HG02678 (cell line): ENCODE measurements around the gene INKA1.

Source experiments
- ATAC-seq: cut with Tn5 transposase; IDR thresholded peaks from one replicate; pipeline ENCODE4 v1.9.1; 2021; ENCODE audit warnings: mild to moderate bottlenecking, moderate library complexity; ENCODE audit not compliant: unreplicated experiment

INKA1 gene

DNA sequence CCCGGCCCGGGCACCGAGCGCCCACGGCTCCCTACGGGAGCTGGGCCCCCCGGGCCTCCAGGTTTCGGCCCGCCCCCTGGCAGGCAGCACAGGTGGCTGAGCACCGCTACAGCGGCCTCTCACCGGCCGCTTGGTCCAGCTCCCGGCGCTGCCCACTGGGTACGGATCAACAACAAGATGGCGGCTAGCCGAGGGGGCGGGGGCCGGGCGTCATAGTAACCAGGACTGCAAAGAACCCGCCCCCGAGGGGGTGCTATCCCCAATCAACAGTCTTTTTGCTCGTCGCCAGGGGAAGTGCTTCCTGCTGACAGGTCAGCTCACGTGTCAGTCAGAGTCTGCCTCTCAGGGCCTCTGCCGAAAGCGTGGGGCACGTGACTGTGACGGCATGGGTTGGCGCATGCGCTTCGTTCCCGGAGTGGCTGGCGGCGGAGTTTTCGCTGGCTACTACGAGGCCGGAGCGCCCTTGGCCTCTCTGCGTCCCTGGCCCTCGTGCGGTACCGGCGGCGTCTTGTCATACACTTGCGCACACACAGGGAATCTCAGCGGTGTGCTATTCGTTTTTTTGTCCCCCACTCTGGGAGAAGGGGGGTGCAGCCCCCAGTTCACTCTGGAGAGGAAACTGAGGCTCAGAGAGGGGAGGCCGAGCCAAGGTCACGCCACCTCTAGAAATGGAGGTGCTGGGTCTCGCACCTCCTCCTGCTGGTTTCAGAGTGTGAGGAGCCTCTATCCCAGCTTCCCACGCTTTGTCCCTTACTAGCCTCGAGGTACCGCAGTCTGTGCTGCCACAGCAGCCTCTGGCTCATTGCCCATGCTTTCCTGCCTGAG, 16.5 kb upstream of the INKA1 start, which contains the start of gene IP6K1:
Gene IP6K1, minus strand, starts transcription at position 186 of the 825 bp plus-strand sequence. CDS start 38,502 bp downstream, outside the sequence.
- ATAC-seq: peak; percentile 98

DNA sequence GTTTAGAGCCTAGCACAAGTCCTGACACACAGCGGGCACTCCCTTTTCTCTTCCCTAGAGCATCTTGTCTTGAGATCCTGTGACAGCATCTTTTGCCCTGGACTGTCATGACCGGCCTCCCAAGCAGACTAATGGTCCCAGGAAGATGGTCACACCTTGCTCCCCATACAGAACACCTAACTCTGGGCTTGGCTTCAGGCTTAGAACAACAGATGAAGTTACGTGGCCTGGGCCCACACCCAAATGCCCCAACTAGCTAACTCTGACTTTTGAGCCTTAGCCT, 15.9 kb upstream of the INKA1 start:
- no peak for ATAC-seq

DNA sequence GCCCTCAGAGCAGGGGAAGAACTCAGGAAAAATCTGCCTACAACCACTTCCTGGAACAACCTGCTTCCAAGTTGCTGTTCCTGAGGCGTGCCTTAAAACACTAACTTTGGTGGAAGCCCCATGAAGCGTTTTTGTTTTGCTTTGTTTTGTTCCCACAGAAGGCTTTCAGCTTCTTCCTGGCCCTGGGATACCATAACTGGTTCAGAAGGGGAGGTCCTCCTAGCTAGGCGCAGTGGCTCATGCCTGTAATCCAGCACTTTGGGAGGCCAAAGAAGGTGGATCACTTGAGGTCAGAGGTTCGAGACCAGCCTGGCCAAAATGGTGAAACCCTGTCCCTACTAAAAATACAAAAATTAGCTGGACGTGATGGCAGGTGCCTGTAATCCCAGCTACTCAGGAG, 15.5 kb upstream of the INKA1 start:
- no peak for ATAC-seq

GRCh38 chr3:49788056-49788455, 15.0 kb upstream of the INKA1 start:
- ATAC-seq: no peak

DNA sequence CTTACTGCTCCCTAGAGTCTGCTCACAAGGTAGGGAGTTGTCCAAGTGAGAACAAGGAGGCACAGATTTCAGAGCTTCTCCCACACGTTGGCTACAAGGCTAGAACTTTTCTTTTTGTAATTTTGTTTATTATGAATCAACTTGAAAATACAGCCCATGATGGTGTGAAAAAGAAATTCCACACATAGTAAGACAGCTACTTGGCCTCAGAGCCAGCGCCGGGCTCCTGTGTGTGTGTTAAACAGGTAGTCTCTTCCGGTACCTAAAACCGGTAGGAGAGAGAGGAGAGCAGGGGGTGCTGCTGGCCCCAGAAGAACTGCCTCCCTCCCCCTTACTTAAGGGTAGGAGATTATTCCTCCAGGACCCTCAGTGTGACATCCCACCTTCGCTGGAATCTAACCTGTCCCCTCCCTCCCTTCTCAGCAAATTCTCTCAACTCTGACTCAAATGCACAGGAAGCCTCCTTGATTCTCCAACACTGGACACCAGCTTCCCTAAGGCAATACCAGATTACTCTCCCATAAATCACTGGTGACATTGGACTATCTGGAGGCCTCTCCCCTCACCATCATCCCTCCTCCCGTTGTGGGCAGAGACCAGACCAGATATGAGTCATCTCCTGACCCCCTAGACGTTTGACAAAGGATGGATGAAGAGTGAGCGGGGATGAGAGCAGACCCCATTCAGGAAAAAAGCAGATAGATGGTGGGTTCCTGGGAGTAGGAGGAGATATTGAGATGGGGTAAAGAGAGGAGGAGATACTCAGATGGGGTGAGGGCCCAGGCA, 12.2 kb upstream of the INKA1 start:
- no peak for ATAC-seq

GRCh38 chr3:49791571-49791970, 11.5 kb upstream of the INKA1 start:
- no peak for ATAC-seq

GRCh38 chr3:49792371-49793150, 10.5 kb upstream of the INKA1 start:
- no peak for ATAC-seq

DNA sequence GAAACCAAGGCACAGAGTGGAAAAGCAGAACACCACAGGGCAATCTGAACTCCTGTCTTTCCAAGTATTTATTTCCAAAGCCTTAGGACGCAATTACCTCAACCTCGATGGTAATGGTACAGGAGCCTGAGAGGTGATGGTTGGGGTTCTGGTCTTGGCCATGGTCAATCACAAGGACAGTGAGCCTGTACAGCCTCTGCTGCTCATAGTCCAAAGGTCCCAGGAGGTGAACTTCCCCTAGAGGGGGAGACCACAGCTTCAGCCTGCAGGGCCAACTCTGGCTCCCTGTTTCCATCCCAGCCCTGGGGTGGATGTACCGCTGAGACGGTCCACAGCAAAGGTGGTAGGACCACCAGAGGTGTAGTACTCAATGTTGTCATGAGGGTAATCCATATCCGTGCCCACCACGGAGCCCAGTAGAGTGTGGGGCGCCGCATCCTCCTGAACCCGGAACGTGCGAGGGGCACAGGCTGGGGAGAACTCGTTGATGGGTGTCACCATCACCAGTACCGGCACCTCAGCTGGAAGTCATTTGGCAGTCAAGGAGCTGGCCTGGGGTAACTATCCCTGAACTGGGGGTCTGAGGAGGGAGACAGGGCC, 9.5 kb upstream of the INKA1 start:
- ATAC-seq: no peak

DNA sequence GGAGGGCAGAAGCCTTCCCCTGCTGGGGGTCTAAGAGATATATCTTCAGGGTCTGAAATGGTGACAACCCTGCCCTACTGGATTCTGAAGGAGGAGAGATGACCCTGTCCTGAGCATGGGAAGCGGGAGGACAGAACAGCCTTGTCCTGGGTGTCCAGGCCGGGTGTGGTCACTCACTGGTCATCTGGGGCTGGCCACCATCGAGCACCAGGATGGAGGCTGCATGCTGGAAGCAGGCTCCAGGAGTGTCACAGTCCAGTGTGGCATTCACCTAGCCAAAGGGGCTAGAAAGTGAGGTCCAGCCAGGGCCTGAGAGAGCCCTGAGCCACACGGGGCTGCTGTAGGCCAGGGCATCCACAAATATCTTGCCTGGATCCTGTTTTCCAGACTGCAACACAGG, 8.6 kb upstream of the INKA1 start:
- ATAC-seq: no peak

DNA sequence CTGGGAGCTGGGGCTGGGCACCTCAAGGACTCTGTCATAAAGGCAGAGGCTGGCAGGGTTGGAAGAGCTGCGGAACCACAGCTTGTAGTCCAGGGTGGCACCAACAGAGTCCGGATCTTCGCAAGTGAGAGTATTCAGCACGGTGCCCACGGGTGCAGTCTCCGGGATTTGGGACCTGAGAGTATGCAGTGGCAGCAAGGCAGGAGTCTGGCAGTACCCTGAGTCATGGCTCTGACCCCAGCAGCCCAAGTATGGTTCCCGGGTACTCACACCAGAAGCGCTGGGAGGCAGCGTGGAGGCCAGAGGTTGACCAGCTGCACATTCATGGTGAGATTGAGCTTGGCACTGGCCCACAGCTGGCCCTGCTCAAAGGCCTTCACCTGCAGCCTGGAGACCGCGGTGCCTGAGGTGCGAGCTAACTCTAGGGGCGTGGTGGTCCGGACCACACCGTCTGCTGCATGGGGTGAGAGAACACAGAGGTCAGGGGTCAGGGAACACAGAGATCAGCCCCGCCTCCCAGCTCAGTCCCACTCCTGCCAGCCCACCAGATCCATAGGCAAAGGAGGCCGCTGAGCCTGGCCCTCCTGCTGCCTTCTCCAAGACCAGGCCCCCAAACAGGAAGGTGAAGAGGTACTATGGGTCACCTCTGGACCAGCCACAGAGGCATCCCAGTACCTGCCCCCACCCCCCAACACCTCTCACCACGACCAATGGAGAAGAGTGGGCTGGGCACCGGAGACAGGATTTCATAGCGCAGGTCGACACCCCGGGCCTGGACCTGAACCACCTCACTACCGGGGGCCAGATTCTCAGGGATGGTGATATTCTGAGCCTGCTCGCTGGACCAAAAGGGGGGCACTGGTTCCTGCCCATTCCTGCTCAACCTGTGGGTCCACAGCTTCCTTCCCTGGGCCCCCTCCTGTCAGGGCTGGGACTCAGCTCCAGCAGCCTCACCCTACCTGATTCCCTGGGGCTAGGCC, 7.8 kb upstream of the INKA1 start:
- ATAC-seq: no peak

DNA sequence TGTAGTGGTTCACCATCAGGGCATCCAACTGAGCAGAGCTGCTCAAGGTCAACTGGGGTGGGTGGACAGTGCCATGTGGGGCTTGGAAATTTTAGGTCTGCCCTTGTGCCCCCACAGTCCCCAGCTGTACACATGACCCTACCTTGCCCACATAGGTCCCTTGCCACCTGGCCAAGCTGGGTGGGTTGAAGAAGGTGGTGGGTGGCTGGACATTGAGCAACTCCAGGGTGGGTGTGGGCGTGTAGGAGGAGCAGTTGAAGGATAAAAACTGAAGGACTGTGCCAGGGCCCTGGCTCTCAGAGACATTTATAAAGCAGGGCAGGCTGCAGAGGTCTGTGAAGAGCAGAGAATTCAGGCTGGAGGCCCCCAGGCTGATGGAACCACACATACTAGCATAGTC, 4.0 kb upstream of the INKA1 start:
- ATAC-seq: no peak

- no peak for ATAC-seq
Observed at GRCh38 chr3:49799761-49800160, 3.3 kb upstream of the INKA1 start, which contains the start of gene CDHR4. CDHR4 (minus strand) TSS chr3:49799873; CDS start chr3:49799812, 61 bp downstream.

GRCh38 chr3:49801160-49801559, 1.9 kb upstream of the INKA1 start:
- ATAC-seq: no peak

GRCh38 chr3:49803465-49804140, 542 bp downstream of the INKA1 start:
- peak; percentile 2 for ATAC-seq

- ATAC-seq: no peak
Observed at GRCh38 chr3:49804141-49805041, 1.3 kb downstream of the INKA1 start.

GRCh38 chr3:49805367-49805782, 2.3 kb downstream of the INKA1 start:
- ATAC-seq: no peak

- ATAC-seq: no peak
Observed at GRCh38 chr3:49805897-49806701, 3.0 kb downstream of the INKA1 start.
